HL-60 (cell line): Measurements from ENCODE around the gene IFNA17.
"Not testable (repeated sequence)": the region's sequence is repeated elsewhere in the genome, so short reads cannot be mapped to it uniquely, and the experiment has no call there.

ENCODE experiments used
- POLR2AphosphoS5 ChIP-seq: IDR thresholded peaks from 2 replicates; pipeline ENCODE4 v1.6.1; 2012; ENCODE audit warnings: low read depth
- TF ChIP-seq, protein P1 (sequence below): IDR thresholded peaks from one replicate; pipeline ENCODE4 v1.5.1; 2011; ENCODE audit warnings: low read length, control low read depth, inconsistent platforms; ENCODE audit not compliant: insufficient read depth

DNA sequence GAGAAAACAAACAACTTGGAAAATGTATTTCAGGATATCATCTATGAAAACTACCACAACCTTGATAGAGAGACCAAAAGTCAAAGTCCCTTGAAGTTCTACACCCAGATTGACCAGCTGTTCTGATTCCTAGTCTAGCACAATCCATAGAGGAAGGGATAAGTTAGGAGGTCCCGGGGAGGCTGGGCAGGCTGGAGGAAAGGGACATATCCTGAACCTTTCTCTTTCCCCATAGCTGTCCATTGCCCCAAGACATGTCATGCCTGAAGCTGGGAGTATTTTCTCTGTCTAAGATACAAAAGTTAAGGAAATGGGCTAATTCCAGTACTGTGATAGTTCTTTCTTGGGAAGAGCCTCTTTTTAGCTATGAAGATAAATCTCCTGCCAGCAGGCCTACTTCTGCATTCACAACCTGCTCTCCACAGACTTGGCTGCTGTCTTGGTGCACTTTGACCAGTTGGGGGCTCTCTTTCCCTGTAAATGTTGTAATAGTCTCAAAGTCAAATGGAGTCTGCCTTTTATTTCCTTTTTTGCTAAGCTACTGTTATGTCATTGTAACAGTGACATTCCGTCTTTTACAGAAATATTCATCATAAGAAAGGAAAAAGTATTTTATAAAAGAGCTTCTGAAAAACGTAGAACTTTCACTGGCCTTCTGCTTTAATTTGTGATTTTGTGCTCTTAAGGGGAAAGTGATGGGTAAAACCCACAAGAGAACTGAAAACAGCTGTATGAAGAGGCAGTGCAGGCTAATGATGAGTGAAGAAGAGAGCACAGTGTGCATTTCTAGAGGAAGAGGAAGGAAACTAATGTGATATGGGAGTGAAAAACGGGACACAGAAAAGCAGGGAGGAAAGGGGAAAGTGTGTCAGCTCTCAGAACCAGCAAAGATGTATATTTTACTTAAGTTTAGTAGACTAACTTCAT is 44.9 kb downstream of the IFNA17 start:
- TF ChIP-seq, protein P1, sequence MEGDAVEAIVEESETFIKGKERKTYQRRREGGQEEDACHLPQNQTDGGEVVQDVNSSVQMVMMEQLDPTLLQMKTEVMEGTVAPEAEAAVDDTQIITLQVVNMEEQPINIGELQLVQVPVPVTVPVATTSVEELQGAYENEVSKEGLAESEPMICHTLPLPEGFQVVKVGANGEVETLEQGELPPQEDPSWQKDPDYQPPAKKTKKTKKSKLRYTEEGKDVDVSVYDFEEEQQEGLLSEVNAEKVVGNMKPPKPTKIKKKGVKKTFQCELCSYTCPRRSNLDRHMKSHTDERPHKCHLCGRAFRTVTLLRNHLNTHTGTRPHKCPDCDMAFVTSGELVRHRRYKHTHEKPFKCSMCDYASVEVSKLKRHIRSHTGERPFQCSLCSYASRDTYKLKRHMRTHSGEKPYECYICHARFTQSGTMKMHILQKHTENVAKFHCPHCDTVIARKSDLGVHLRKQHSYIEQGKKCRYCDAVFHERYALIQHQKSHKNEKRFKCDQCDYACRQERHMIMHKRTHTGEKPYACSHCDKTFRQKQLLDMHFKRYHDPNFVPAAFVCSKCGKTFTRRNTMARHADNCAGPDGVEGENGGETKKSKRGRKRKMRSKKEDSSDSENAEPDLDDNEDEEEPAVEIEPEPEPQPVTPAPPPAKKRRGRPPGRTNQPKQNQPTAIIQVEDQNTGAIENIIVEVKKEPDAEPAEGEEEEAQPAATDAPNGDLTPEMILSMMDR, result peak; percentile 10
- TF ChIP-seq POLR2AphosphoS5, result not testable (repeated sequence)
